ENCODE data around the gene FRMD8. TPM values are rescaled to one million over a fixed set of nuclear protein-coding genes. Genes with fewer than 3 reads are reported as not detected.

Gene FRMD8
- polyA plus RNA-seq, 1 donor: 11.4 TPM

DNA sequence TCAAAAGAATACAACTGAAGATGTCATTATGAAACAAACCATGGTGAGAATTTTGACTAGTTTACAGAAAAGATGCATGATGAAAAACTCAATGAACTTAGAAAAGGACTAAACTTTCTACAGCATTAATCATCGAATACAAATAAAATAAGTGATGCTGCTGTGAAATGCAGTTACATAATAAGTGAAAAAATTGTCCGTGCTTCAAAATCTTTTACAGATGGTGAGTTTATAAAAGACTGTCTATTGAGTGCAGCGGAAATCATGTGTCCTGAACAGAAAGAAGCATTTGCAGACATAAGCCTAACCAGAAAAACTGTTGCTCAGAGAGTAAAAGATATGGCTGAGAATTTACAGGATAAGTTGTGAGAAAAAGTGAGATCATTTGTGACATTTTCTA lies 70.0 kb downstream of the FRMD8 start:
- DNase-seq: no peak

DNA sequence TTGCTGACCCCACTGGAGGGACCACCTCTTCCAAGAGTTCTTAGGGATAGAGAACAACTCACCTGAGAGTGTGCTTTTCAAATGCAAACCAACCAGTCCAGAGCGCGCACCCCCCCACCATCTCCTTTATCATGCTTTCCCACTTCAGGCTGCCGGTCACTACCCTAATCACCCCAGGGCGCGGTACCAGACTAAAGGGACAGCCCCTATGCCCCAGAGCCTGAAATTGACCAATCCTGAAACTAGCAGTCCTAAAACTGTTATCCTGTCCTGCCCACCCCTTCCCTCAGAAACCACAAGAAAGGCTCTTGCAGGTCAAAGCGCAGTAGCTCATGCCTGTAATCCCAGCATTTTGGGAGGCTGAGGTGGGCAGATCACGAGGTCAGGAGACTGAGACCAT lies 73.1 kb downstream of the FRMD8 start:
- no peak for DNase-seq

Other genes starting within 250 kb of the FRMD8 start
- not detected for gene SPDYC, start 216.4 kb upstream of the FRMD8 start, polyA plus RNA-seq (ENCODE audit: insufficient read length)
- gene CAPN1, start 204.7 kb upstream of the FRMD8 start, polyA plus RNA-seq (ENCODE audit: insufficient read length): 99.7 TPM
- gene POLA2, start 124.7 kb upstream of the FRMD8 start, polyA plus RNA-seq (ENCODE audit: insufficient read length): 36.5 TPM
- 38.8 TPM for gene CDC42EP2, start 71.8 kb upstream of the FRMD8 start, polyA plus RNA-seq (ENCODE audit: insufficient read length)
- 48.6 TPM for gene DPF2, start 52.8 kb upstream of the FRMD8 start, polyA plus RNA-seq (ENCODE audit: insufficient read length)
- 0.22 TPM for gene TIGD3, start 31.9 kb upstream of the FRMD8 start, polyA plus RNA-seq (ENCODE audit: insufficient read length)
- 10.0 TPM for gene SLC25A45, start 4.0 kb upstream of the FRMD8 start, polyA plus RNA-seq (ENCODE audit: insufficient read length)
- gene NEAT1, start 36.2 kb downstream of the FRMD8 start, polyA plus RNA-seq (ENCODE audit: insufficient read length): 88.9 TPM
- 191 TPM for gene MALAT1, start 112.4 kb downstream of the FRMD8 start, polyA plus RNA-seq (ENCODE audit: insufficient read length)
- gene SCYL1, start 138.4 kb downstream of the FRMD8 start, polyA plus RNA-seq (ENCODE audit: insufficient read length): 54.1 TPM
- gene LTBP3, start 171.7 kb downstream of the FRMD8 start, polyA plus RNA-seq (ENCODE audit: insufficient read length): 126 TPM
- gene ZNRD2, start 183.8 kb downstream of the FRMD8 start, polyA plus RNA-seq (ENCODE audit: insufficient read length): 61.4 TPM
- gene FAM89B, start 185.9 kb downstream of the FRMD8 start, polyA plus RNA-seq (ENCODE audit: insufficient read length): 52.5 TPM
- 391 TPM for gene EHBP1L1, start 189.4 kb downstream of the FRMD8 start, polyA plus RNA-seq (ENCODE audit: insufficient read length)
- gene KCNK7, start 209.2 kb downstream of the FRMD8 start, polyA plus RNA-seq (ENCODE audit: insufficient read length): 1.8 TPM
- 33.6 TPM for gene MAP3K11, start 227.6 kb downstream of the FRMD8 start, polyA plus RNA-seq (ENCODE audit: insufficient read length)
- gene PCNX3, start 229.1 kb downstream of the FRMD8 start, polyA plus RNA-seq (ENCODE audit: insufficient read length): 21.7 TPM

Data from hindlimb muscle (tissue), 1 donor.